K562 (cell line): Measurements from ENCODE around the gene BEST4. TPM values are rescaled to one million over a fixed set of nuclear protein-coding genes. Genes with fewer than 3 reads are reported as not detected.

Experiments
- CEBPG ChIP-seq, 3 experiments: fragments of 200-800 bp in 1 of 3; sonication (Bioruptor generic) in 1 of 3; sonication (generic) in 1 of 3; formaldehyde crosslinking in 1 of 3; IDR thresholded peaks in 2 of 3; conservative IDR thresholded peaks in 1 of 3; 2 replicates each; pipeline versions ENCODE4 v1.6.1 to v1.8.0; 2016 to 2022; ENCODE audit warnings: missing compliant biosample characterization in 2 of 3, missing genetic modification characterization in 2 of 3, mild to moderate bottlenecking in 1 of 3, missing genetic modification reagents in 1 of 3
- DNMT1 ChIP-seq: fragments of 450-650 bp; IDR thresholded peaks from 2 replicates; pipeline ENCODE4 v1.6.1; 2016; ENCODE audit warnings: antibody characterized with exemption, mild to moderate bottlenecking
- HCFC1 ChIP-seq: IDR thresholded peaks from 2 replicates; pipeline ENCODE4 v1.6.1; 2012; ENCODE audit warnings: low read depth, low read length, improper control_type of control experiment
- LCOR ChIP-seq: sonication (generic); formaldehyde crosslinking; IDR thresholded peaks from 2 replicates; pipeline ENCODE4 v1.8.0; 2022; ENCODE audit warnings: mild to moderate bottlenecking, missing genetic modification reagents
- MEIS2 ChIP-seq: fragments of 450-650 bp; IDR thresholded peaks from 2 replicates; pipeline ENCODE4 v1.6.1; 2014; ENCODE audit warnings: mild to moderate bottlenecking; ENCODE audit not compliant: partially characterized antibody
- MIER1 ChIP-seq: fragments of 450-650 bp; IDR thresholded peaks from 2 replicates; pipeline ENCODE4 v1.6.1; 2016; ENCODE audit warnings: antibody characterized with exemption, mild to moderate bottlenecking, low read depth
- MYNN ChIP-seq, 2 experiments: sonication (generic); formaldehyde crosslinking in 1 of 2; IDR thresholded peaks; 2 replicates each; pipeline versions ENCODE4 v1.5.0 to v1.6.1; 2016 to 2020; ENCODE audit warnings: antibody characterized with exemption in 1 of 2, missing genetic modification reagents in 1 of 2
- NFIX ChIP-seq: fragments of 250-450 bp; sonication (Bioruptor Pico); IDR thresholded peaks from 2 replicates; pipeline ENCODE4 v1.4.0; 2020; ENCODE audit warnings: low read depth, mild to moderate bottlenecking, moderate library complexity
- PHTF2 ChIP-seq: fragments of 250-450 bp; sonication (Bioruptor Pico); IDR thresholded peaks from 2 replicates; pipeline ENCODE4 v1.5.0; 2021; ENCODE audit warnings: mild to moderate bottlenecking
- RBFOX2 ChIP-seq: fragments of 200-400 bp; formaldehyde crosslinking; IDR thresholded peaks from 2 replicates; pipeline ENCODE4 v1.6.1; 2017; ENCODE audit warnings: low read depth, mild to moderate bottlenecking, low read length, moderate library complexity
- SOX6 ChIP-seq: fragments of 450-650 bp; IDR thresholded peaks from 2 replicates; pipeline ENCODE4 v1.6.1; 2014; ENCODE audit warnings: mild to moderate bottlenecking
- SRF ChIP-seq, 2 experiments: fragments of 250-450, 450-650 bp in 1 of 2; sonication (Bioruptor Pico) in 1 of 2; sonication (generic) in 1 of 2; formaldehyde crosslinking; IDR thresholded peaks; 2 replicates each; pipeline versions ENCODE4 v1.5.0 to v1.5.1; 2020 to 2022; ENCODE audit warnings: mild to moderate bottlenecking in 1 of 2, missing genetic modification reagents in 1 of 2
- SRSF7 ChIP-seq: fragments of 200-400 bp; formaldehyde crosslinking; optimal IDR thresholded peaks from 2 replicates; pipeline ENCODE3; 2017; ENCODE audit warnings: mild to moderate bottlenecking, low read depth, low read length
- STAT5B ChIP-seq: fragments of 250-450 bp; sonication (Bioruptor Pico); IDR thresholded peaks from 2 replicates; pipeline ENCODE4 v1.8.0; 2021; ENCODE audit warnings: mild to moderate bottlenecking, inconsistent platforms
- U2AF2 ChIP-seq: fragments of 200-400 bp; formaldehyde crosslinking; optimal IDR thresholded peaks from 2 replicates; pipeline ENCODE3; 2017; ENCODE audit warnings: low read depth, mild to moderate bottlenecking, low read length
- ZNF121 ChIP-seq: sonication (generic); formaldehyde crosslinking; conservative IDR thresholded peaks from 2 replicates; pipeline ENCODE4 v1.8.0; 2022; ENCODE audit warnings: missing genetic modification reagents
- ZNF197 ChIP-seq: fragments of 200-800 bp; sonication (Bioruptor generic); IDR thresholded peaks from 2 replicates; pipeline ENCODE4 v1.6.1; 2016; ENCODE audit warnings: low read depth, missing genetic modification characterization, missing compliant biosample characterization
- polyA plus RNA-seq, 8 experiments: library from polyadenylated mRNA; depleted of rRNA in 4 of 8; stranded (reverse) in 5 of 8; unstranded in 3 of 8; fragments of >200 nt; fragmentation: Nextera tagmentation in 2 of 8; fragmentation: Illumina TruSeq in 1 of 8; extraction: Ambion mirVana in 2 of 8; extraction: Trizol in 1 of 8; gene quantifications; 2 replicates each; pipeline versions ENCODE4 v1.2.1 to v1.2.3, GENCODE V29; 2011 to 2014; ENCODE audit warnings: inconsistent platforms in 1 of 8, missing spikeins in 1 of 8
- total RNA-seq, 7 experiments: library from RNA; depleted of rRNA in 6 of 7; stranded (reverse); fragments of >200 nt in 6 of 7; fragmentation: Illumina TruSeq in 2 of 7; extraction: Trizol in 2 of 7; gene quantifications; 2 replicates each; pipeline versions ENCODE4 v1.2.1 to v1.2.3, GENCODE V29; 2011 to 2021; ENCODE audit warnings: low replicate concordance in 1 of 7
- TF ChIP-seq, protein P1 (sequence below): fragments of 450-650 bp; formaldehyde crosslinking; IDR thresholded peaks from 2 replicates; pipeline ENCODE4 v1.4.0; 2022; ENCODE audit warnings: missing genetic modification characterization
- TF ChIP-seq, protein P2 (sequence below): sonication (generic); formaldehyde crosslinking; IDR thresholded peaks from 2 replicates; pipeline ENCODE4 v1.8.0; 2022; ENCODE audit warnings: mild to moderate bottlenecking, missing genetic modification reagents
- TF ChIP-seq, protein P3 (sequence below): fragments of 150-350 bp; IDR thresholded peaks from 2 replicates; pipeline ENCODE4 v1.6.1; 2014; ENCODE audit warnings: low read depth, mild to moderate bottlenecking, low read length, borderline replicate concordance
- TF ChIP-seq, protein P4 (sequence below): IDR thresholded peaks from 2 replicates; pipeline ENCODE4 v1.6.1; 2016; ENCODE audit warnings: missing genetic modification characterization, missing compliant biosample characterization

Gene BEST4
- total and polyA plus RNA-seq, 9 of the 15 experiments (the other 6 are each of a cell fraction or from before 2014, with no cell fraction given) = 0.07 to 0.11 TPM; not detected in 7

DNA sequence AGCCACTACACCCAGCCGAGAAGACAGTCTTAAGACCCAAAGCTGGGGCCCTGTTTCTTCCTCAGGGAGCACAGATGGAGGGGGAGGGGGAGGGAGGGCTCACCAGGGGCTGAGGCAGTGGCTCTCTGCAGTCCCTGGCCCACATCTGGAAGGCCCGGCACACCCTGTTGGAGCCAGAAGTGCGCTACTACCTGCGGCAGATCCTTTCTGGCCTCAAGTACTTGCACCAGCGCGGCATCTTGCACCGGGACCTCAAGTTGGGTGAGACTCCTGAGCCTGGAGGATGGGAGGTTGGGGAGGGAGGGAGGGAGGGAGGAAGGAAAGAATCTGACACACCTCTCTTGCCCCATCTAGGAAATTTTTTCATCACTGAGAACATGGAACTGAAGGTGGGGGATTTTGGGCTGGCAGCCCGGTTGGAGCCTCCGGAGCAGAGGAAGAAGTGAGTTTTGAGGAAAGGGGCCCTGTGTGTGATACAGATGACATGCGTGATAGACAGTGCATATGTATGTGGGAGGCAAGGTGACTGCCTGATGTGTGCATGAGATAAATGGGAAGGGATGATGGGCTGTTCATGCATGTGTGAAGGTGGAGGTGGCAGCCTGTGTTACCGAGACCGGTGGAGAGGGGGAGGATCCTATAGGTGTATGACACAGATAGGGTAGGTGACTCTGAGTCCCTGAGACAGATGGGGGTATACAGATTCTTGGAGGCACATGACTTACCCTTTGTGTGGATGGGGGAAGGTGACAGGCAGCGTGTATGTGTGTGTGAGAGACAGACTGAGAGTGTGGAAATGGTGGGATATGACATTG is 13.7 kb upstream of the BEST4 start (continued):
- TF ChIP-seq ZNF121 = no peak
- no peak for TF ChIP-seq MEIS2
- TF ChIP-seq RBFOX2 = no peak
- TF ChIP-seq DNMT1 = no peak
- no peak for TF ChIP-seq MYNN (IDR thresholded peaks at IDR 0.05)
- no peak for TF ChIP-seq MYNN (CRISPR knock-in tag; IDR thresholded peaks at IDR 0.05)
- TF ChIP-seq STAT5B (CRISPR knock-in tag) = no peak
- TF ChIP-seq, protein P1, sequence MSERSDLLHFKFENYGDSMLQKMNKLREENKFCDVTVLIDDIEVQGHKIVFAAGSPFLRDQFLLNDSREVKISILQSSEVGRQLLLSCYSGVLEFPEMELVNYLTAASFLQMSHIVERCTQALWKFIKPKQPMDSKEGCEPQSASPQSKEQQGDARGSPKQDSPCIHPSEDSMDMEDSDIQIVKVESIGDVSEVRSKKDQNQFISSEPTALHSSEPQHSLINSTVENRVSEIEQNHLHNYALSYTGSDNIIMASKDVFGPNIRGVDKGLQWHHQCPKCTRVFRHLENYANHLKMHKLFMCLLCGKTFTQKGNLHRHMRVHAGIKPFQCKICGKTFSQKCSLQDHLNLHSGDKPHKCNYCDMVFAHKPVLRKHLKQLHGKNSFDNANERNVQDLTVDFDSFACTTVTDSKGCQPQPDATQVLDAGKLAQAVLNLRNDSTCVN (CRISPR knock-in tag) = 0 out of 2 replicates have a peak, but pooled peaks have one; percentile 67
- TF ChIP-seq NFIX (CRISPR knock-in tag) = no peak
- TF ChIP-seq CEBPG (CRISPR knock-in tag; IDR thresholded peaks at IDR 0.05) = peak; percentile 15; the same call in 1 of the 2 replicates
- no peak for TF ChIP-seq CEBPG (tag; conservative IDR thresholded peaks at IDR 0.05 in 1 of 2, IDR thresholded peaks at IDR 0.05 in 1 of 2)
- TF ChIP-seq, protein P2, sequence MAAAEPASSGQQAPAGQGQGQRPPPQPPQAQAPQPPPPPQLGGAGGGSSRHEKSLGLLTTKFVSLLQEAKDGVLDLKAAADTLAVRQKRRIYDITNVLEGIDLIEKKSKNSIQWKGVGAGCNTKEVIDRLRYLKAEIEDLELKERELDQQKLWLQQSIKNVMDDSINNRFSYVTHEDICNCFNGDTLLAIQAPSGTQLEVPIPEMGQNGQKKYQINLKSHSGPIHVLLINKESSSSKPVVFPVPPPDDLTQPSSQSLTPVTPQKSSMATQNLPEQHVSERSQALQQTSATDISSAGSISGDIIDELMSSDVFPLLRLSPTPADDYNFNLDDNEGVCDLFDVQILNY (CRISPR knock-in tag) = no peak
- TF ChIP-seq HCFC1 = no peak
- TF ChIP-seq ZNF197 = no peak
- TF ChIP-seq LCOR (CRISPR knock-in tag) = no peak
- no peak for TF ChIP-seq MIER1
- TF ChIP-seq, protein P3, sequence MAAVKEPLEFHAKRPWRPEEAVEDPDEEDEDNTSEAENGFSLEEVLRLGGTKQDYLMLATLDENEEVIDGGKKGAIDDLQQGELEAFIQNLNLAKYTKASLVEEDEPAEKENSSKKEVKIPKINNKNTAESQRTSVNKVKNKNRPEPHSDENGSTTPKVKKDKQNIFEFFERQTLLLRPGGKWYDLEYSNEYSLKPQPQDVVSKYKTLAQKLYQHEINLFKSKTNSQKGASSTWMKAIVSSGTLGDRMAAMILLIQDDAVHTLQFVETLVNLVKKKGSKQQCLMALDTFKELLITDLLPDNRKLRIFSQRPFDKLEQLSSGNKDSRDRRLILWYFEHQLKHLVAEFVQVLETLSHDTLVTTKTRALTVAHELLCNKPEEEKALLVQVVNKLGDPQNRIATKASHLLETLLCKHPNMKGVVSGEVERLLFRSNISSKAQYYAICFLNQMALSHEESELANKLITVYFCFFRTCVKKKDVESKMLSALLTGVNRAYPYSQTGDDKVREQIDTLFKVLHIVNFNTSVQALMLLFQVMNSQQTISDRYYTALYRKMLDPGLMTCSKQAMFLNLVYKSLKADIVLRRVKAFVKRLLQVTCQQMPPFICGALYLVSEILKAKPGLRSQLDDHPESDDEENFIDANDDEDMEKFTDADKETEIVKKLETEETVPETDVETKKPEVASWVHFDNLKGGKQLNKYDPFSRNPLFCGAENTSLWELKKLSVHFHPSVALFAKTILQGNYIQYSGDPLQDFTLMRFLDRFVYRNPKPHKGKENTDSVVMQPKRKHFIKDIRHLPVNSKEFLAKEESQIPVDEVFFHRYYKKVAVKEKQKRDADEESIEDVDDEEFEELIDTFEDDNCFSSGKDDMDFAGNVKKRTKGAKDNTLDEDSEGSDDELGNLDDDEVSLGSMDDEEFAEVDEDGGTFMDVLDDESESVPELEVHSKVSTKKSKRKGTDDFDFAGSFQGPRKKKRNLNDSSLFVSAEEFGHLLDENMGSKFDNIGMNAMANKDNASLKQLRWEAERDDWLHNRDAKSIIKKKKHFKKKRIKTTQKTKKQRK = no peak
- TF ChIP-seq, protein P4, sequence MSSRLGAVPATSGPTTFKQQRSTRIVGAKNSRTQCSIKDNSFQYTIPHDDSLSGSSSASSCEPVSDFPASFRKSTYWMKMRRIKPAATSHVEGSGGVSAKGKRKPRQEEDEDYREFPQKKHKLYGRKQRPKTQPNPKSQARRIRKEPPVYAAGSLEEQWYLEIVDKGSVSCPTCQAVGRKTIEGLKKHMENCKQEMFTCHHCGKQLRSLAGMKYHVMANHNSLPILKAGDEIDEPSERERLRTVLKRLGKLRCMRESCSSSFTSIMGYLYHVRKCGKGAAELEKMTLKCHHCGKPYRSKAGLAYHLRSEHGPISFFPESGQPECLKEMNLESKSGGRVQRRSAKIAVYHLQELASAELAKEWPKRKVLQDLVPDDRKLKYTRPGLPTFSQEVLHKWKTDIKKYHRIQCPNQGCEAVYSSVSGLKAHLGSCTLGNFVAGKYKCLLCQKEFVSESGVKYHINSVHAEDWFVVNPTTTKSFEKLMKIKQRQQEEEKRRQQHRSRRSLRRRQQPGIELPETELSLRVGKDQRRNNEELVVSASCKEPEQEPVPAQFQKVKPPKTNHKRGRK = no peak
- peak; percentile 52 for TF ChIP-seq SOX6
- no peak for TF ChIP-seq PHTF2 (CRISPR knock-in tag)
- TF ChIP-seq SRSF7 = no peak
- no peak for TF ChIP-seq U2AF2
- no peak for TF ChIP-seq SRF (CRISPR knock-in tag; IDR thresholded peaks at IDR 0.05)
